Stomach (tissue), 4 donors: ENCODE results near the gene PTGDR2.

Experiments used
- EP300 ChIP-seq: sonication (generic); formaldehyde crosslinking; IDR thresholded peaks from one replicate; pipeline ENCODE4 v1.6.1; 2017; ENCODE audit warnings: antibody characterized with exemption
- POLR2A ChIP-seq, 4 donors: fragments of 450-650 bp; IDR thresholded peaks; one replicate each; pipeline ENCODE4 v1.6.1; 2016; ENCODE audit warnings: antibody characterized with exemption in 4 of 4, control low read depth in 2 of 4, mild to moderate bottlenecking in 1 of 4, moderate library complexity in 1 of 4
- POLR2AphosphoS5 ChIP-seq, 3 donors: sonication (generic); formaldehyde crosslinking; IDR thresholded peaks; one replicate each; pipeline ENCODE4 v1.6.1; 2016; ENCODE audit warnings: antibody characterized with exemption in 3 of 3
- TF ChIP-seq, protein P1 (sequence below), 7 experiments: fragments of 450-650 bp in 4 of 7; fragments of 200-600 bp in 3 of 7; sonication (generic) in 3 of 7; IDR thresholded peaks; one replicate each; pipeline ENCODE4 v1.5.1; 2016 to 2019; ENCODE audit warnings: antibody characterized with exemption in 7 of 7, control low read depth in 2 of 7, mild to moderate bottlenecking in 1 of 7

DNA sequence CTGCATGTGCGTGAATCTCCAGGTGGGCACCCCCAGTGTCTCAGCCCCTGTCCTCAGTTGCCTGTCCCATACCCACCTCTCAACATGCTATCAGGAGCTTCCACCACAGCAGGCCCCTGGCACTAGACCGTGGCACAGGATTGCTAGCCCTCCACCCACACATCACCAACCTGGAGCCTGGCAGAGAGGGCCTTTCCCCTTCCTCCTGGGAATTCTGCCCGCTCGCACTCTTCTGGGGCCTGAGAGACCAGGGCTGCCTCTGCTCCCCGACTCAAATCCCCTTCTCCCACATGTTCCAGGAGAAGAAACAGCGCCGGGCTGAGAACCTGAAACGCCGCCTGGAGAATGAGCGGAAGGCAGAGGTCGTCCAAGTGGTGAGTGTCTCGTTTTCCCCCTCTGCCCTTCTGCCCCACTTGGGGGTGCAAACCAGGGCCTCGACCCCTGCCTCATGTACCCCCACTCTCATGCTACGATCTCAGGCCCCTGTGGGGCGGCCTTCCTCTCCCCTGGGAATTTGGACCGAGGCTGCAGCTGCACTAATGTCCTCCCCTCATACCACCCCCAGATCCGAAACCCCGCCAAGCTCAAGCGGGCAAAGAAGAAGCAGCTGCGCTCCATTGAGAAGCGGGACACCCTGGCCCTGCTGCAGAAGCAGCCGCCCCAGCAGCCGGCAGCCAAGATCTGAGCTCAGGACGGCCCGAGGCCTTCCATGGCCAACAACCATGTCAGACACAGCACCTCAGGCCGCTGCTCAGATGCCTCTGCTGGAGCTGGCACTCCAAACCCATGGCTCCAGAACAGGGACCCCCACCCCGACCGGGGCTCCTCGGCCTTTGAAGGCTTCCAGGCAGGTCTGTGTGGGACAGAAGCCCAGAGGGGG is 5.9 kb downstream of the PTGDR2 start:
- TF ChIP-seq POLR2AphosphoS5 (IDR thresholded peaks at IDR 0.05) (no peak), POLR2A (IDR thresholded peaks at IDR 0.05) (no peak), EP300 (no peak)
- TF ChIP-seq, protein P1, sequence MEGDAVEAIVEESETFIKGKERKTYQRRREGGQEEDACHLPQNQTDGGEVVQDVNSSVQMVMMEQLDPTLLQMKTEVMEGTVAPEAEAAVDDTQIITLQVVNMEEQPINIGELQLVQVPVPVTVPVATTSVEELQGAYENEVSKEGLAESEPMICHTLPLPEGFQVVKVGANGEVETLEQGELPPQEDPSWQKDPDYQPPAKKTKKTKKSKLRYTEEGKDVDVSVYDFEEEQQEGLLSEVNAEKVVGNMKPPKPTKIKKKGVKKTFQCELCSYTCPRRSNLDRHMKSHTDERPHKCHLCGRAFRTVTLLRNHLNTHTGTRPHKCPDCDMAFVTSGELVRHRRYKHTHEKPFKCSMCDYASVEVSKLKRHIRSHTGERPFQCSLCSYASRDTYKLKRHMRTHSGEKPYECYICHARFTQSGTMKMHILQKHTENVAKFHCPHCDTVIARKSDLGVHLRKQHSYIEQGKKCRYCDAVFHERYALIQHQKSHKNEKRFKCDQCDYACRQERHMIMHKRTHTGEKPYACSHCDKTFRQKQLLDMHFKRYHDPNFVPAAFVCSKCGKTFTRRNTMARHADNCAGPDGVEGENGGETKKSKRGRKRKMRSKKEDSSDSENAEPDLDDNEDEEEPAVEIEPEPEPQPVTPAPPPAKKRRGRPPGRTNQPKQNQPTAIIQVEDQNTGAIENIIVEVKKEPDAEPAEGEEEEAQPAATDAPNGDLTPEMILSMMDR (IDR thresholded peaks at IDR 0.05): no peak
